HG02970 (cell line): ENCODE data around the gene OAS2.
A peak's percentile ranks its signal among the peaks of the same experiment; 100 is the strongest.

ENCODE experiments used
- ATAC-seq: cut with Tn5 transposase; IDR thresholded peaks from one replicate; pipeline ENCODE4 v1.9.1; 2021; ENCODE audit warnings: mild to moderate bottlenecking, moderate library complexity, moderate number of reproducible peaks; ENCODE audit not compliant: unreplicated experiment, low FRiP score

OAS2 gene

GRCh38 chr12:112978163-112979040 lies at the start of gene OAS2:
Gene OAS2 (plus strand): TSS chr12:112978519. CDS start chr12:112978609, 90 bp downstream.
- peak; percentile 81 for ATAC-seq

GRCh38 chr12:112928978-112929377 lies 49.3 kb upstream of the OAS2 start:
- ATAC-seq: no peak

GRCh38 chr12:112929715-112930114 lies 48.6 kb upstream of the OAS2 start:
- ATAC-seq: no peak

GRCh38 chr12:112930350-112930749 lies 48.0 kb upstream of the OAS2 start:
- no peak for ATAC-seq

GRCh38 chr12:112932485-112933128 lies 45.7 kb upstream of the OAS2 start:
- no peak for ATAC-seq

GRCh38 chr12:112933129-112933505 lies 45.2 kb upstream of the OAS2 start:
- no peak for ATAC-seq

- ATAC-seq: no peak
Measured at GRCh38 chr12:112936264-112936663, 42.1 kb upstream of the OAS2 start.

GRCh38 chr12:112936927-112937326 lies 41.4 kb upstream of the OAS2 start:
- no peak for ATAC-seq

- peak; percentile 53 for ATAC-seq
Measured at GRCh38 chr12:112937741-112938719, 40.3 kb upstream of the OAS2 start, which contains the start of gene OAS3. Gene OAS3 (plus strand): TSS chr12:112938474. CDS start chr12:112938531, 57 bp downstream.

GRCh38 chr12:112938751-112939150 lies 39.6 kb upstream of the OAS2 start:
- no peak for ATAC-seq

GRCh38 chr12:112939761-112940381 lies 38.4 kb upstream of the OAS2 start:
- ATAC-seq: no peak

GRCh38 chr12:112941528-112942335 lies 36.6 kb upstream of the OAS2 start:
- ATAC-seq: no peak

- no peak for ATAC-seq
Measured at GRCh38 chr12:112942572-112942971, 35.7 kb upstream of the OAS2 start.

GRCh38 chr12:112944024-112944690 lies 34.2 kb upstream of the OAS2 start:
- no peak for ATAC-seq

- no peak for ATAC-seq
Measured at GRCh38 chr12:112945515-112945914, 32.8 kb upstream of the OAS2 start.

- ATAC-seq: no peak
Measured at GRCh38 chr12:112946236-112947000, 31.9 kb upstream of the OAS2 start.

GRCh38 chr12:112947314-112947713 lies 31.0 kb upstream of the OAS2 start:
- no peak for ATAC-seq

GRCh38 chr12:112947761-112948160 lies 30.6 kb upstream of the OAS2 start:
- ATAC-seq: no peak
